ENCODE measurements around the gene GRAMD1B.

DNA sequence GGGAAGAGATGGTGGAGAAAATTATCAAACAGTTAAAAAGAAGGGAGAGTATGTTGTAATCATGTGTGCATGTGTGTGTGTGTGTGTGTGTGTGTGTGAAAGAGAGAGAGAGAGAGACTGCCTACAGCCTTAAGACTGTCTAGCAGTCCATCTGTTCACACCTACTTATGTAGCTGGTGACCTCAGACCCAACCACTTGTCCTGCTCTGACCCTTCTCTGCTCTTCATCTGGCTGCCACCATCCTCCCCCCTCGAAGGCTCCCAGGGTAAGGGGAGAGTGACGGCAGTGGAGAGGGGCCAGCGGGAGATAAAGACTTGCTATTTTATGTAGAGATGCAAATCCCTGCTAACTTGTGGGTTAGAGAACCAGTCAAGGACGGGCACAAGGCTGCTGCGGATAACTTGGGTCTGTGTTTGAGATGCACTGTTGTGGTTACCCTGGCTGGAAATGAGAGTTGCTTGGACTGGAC is 24.9 kb upstream of the GRAMD1B start:
- TF ChIP-seq, protein P1, sequence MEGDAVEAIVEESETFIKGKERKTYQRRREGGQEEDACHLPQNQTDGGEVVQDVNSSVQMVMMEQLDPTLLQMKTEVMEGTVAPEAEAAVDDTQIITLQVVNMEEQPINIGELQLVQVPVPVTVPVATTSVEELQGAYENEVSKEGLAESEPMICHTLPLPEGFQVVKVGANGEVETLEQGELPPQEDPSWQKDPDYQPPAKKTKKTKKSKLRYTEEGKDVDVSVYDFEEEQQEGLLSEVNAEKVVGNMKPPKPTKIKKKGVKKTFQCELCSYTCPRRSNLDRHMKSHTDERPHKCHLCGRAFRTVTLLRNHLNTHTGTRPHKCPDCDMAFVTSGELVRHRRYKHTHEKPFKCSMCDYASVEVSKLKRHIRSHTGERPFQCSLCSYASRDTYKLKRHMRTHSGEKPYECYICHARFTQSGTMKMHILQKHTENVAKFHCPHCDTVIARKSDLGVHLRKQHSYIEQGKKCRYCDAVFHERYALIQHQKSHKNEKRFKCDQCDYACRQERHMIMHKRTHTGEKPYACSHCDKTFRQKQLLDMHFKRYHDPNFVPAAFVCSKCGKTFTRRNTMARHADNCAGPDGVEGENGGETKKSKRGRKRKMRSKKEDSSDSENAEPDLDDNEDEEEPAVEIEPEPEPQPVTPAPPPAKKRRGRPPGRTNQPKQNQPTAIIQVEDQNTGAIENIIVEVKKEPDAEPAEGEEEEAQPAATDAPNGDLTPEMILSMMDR (conservative IDR thresholded peaks at IDR 0.05): no peak
- no peak for TF ChIP-seq ZFX (IDR thresholded peaks at IDR 0.05)

Data from C4-2B (cell line).